ENCODE data around the gene PET117. TPM values are rescaled to one million over a fixed set of nuclear protein-coding genes. Genes with fewer than 3 reads are reported as not detected.

PET117 gene, protein sequence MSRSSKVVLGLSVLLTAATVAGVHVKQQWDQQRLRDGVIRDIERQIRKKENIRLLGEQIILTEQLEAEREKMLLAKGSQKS
- total RNA-seq, result 13.6 and 18.4 TPM in 2 replicates

GRCh38 chr20:18137412-18138265, at the start of gene PET117, which contains the start of gene KAT14:
Gene PET117, plus strand, starts transcription at chr20:18137863. Its CDS starts 93 bp downstream, at chr20:18137956.
Gene KAT14, plus strand, starts transcription at chr20:18137863. Its CDS starts 4,798 bp downstream, at chr20:18142661.

Other genes starting within 250 kb of the PET117 start
- gene SNX5, start 169.1 kb upstream of the PET117 start, total RNA-seq, result 101 and 133 TPM in 2 replicates
- 10.4 and 12.3 TPM in 2 replicates for gene MGME1, start 168.8 kb upstream of the PET117 start, total RNA-seq
- not detected in 2 replicates for gene OVOL2, start 79.9 kb upstream of the PET117 start, total RNA-seq
- 11.0 and 13.2 TPM in 2 replicates for gene KAT14, start within 50 bp of the PET117 start, total RNA-seq
- 14.3 and 20.8 TPM in 2 replicates for gene ZNF133, start 150.7 kb downstream of the PET117 start, total RNA-seq

Measured in epithelial cell of umbilical artery (primary cell).